Fibroblast of pulmonary artery (primary cell): ENCODE measurements around the gene LEPROT.

Source experiments
- DNase-seq: peaks from one replicate; pipeline ENCODE4 v3.0.0-alpha.2; 2010; ENCODE audit warnings: low read depth
- H3K4me3 ChIP-seq: replicated peaks from 2 replicates; pipeline ENCODE4 v1.5.1; 2011; ENCODE audit warnings: low read depth, mild to moderate bottlenecking, control low read depth, low read length, moderate library complexity
- CTCF ChIP-seq: IDR thresholded peaks from 2 replicates; pipeline ENCODE4 v1.5.1; 2011; ENCODE audit warnings: mild to moderate bottlenecking, control low read depth, low read length, inconsistent platforms; ENCODE audit errors: missing control alignments

The LEPROT gene

GRCh38 chr1:65471861-65472332 is 51.4 kb downstream of the LEPROT start:
- no peak for TF ChIP-seq CTCF
- no peak overlapping the region for H3K4me3 ChIP-seq
- DNase-seq = no peak

GRCh38 chr1:65476327-65476726 is 55.9 kb downstream of the LEPROT start:
- no peak overlapping the region for H3K4me3 ChIP-seq
- no peak for TF ChIP-seq CTCF
- DNase-seq = no peak

- no peak overlapping the region for H3K4me3 ChIP-seq
- no peak for TF ChIP-seq CTCF
- peak; percentile 55 for DNase-seq
These were observed 57.2 kb downstream of the LEPROT start for GRCh38 chr1:65477414-65478378.

- TF ChIP-seq CTCF = no peak
- DNase-seq = peak; percentile 33
- no peak overlapping the region for H3K4me3 ChIP-seq
These were observed 58.0 kb downstream of the LEPROT start for GRCh38 chr1:65478379-65479026.

- no peak for DNase-seq
- H3K4me3 ChIP-seq = no peak overlapping the region
- no peak for TF ChIP-seq CTCF
These were observed 59.2 kb downstream of the LEPROT start for GRCh38 chr1:65479554-65480204.

GRCh38 chr1:65480684-65481405 is 60.4 kb downstream of the LEPROT start:
- no peak for DNase-seq
- no peak for TF ChIP-seq CTCF
- no peak overlapping the region for H3K4me3 ChIP-seq
